Tongue (tissue), 2 donors: Measurements from ENCODE around the gene ADARB1. TPM values are rescaled to one million over a fixed set of nuclear protein-coding genes. Genes with fewer than 3 reads are reported as not detected.

Experiments
- DNase-seq: peaks from one replicate; pipeline ENCODE4 v3.0.0-alpha.2; 2015
- total RNA-seq: library from RNA; depleted of rRNA; stranded (reverse); fragments of >200 nt; gene quantifications from one replicate; pipeline ENCODE4 v1.2.3, GENCODE V29; 2014

The ADARB1 gene
- total RNA-seq, 1 donor from 2014 or later, result 45.2 TPM

- no peak for DNase-seq
These were observed 179.5 kb downstream of the ADARB1 start for GRCh38 chr21:45253633-45254459.

DNA sequence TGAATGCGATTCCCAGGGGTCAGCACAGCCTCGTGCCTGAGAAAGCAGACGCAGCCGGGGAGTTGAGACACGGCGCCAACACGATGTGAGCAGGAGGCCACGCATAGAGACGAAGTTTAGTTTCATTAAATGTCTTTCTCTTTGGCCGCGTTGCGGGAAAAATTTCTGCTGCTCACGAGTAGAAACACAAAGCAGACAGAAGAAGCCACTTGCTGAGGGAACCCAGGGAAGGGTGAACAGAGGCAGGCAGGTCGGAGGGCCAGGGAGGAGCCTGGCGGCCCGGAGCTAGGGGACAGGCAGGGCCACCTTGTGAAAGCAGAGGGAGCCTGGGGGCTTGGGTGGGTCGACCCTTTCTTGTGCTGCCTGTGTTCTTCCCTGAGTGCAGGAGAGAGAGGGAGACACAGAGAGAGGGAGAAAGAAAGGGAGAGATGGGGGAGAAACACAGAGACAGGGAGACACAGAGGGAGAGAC is 180.1 kb downstream of the ADARB1 start:
- DNase-seq, result no peak

GRCh38 chr21:45255381-45256020 is 181.1 kb downstream of the ADARB1 start:
- DNase-seq, result no peak

GRCh38 chr21:45256021-45256911 is 181.9 kb downstream of the ADARB1 start:
- peak; percentile 14 for DNase-seq

DNA sequence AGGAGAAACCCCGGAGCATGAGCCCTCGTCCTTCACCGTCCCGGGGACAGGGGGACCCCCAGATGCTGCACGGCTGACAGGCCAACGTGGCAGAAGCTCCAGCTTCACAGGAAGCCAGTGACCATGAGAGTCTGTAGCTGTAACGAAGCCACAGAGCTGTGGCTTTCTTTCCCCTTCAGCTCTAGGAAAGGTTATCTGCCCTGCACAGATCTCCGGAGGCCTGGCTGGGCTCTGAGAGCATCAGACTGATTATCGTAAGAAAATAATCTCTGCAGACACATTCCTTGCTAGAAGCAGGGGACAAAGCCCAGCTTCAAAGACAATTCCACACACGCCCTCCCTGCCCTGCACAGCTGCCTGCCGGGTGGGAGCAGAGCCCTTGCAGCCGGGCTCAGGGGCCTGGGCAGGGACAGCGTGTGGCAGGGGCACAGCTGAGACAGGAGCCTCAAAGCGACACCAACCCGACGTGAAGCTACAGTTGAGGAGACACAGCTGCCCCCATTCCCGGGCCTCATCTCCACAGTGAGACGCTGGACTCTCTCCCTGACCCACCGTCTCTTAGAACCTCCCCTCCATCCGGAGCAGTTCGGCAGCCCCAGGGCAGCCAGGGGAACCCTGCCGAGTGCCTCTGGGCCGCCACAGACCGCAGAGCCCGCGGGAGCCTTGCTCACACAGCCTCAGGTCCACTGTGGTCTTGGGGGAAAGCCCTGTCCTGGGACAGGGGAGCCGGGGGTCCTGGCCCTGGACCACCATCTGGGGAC is 182.7 kb downstream of the ADARB1 start:
- DNase-seq, result peak; percentile 65

DNA sequence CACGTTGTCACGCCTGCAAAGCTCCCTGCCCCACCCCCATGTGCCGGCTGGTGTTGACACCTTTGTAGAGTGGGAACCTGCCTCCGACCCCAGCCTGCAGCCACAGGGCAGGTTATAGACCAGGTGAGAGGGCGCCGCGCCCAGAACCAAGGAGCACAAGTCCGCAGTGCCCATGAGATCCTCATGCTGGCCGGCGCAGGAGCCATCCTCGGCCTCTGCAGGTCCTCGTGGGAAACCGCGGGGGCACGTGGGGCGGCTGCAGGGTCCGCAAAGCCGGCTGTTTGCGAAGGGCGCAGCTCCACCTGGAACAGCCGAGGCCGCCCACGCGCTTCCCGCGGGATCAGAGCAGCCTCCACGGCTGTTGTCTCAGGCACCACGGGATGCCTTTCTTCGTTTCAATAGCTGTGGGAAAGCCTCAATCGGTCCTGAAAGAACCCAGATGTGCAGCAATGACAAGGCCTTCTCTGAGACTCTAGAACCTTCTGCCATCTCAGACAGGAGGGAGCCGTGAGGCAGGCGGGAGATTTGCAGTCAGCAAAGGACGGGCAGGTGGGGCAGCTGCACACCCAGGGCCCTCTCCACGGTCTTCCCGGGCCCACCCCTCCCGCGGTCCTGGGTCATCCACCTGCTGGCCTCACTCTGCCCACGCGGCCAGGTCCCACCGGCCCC is 183.4 kb downstream of the ADARB1 start:
- no peak for DNase-seq

- DNase-seq, result no peak
These were observed 184.1 kb downstream of the ADARB1 start for GRCh38 chr21:45258466-45258865.

GRCh38 chr21:45259206-45259840 is 184.9 kb downstream of the ADARB1 start:
- DNase-seq, result no peak

DNA sequence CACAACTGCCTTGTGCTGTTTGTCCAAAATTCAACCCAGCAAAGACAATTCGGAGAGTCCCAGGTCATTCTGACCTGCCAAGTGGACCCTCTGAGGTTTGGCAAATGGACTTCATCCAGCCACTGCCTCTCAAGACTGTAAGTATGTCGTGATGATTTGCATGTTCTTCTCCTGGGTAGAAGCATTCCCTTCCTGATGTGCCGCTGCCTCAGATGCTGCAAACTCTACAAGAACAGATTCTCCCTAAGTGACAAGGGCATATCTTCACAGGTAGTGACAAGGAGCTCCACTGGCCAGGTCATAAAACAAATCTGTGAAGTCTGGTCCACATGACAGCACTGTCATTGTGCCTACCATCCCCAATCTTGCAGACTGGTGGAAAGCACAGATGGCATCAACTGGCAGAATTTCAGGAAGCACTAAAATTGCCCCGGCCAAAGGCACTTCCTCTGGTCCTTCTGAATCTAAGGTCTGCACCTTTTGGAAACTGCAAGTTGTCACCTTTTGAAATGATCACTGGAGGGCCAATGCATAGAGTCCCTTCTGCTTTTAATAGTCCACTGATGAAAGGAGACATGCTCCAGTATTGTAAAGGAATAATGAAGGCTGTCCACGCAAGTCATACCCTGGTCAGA is 185.9 kb downstream of the ADARB1 start:
- DNase-seq, result no peak

- no peak for DNase-seq
These were observed 186.7 kb downstream of the ADARB1 start for GRCh38 chr21:45261093-45261492.

DNA sequence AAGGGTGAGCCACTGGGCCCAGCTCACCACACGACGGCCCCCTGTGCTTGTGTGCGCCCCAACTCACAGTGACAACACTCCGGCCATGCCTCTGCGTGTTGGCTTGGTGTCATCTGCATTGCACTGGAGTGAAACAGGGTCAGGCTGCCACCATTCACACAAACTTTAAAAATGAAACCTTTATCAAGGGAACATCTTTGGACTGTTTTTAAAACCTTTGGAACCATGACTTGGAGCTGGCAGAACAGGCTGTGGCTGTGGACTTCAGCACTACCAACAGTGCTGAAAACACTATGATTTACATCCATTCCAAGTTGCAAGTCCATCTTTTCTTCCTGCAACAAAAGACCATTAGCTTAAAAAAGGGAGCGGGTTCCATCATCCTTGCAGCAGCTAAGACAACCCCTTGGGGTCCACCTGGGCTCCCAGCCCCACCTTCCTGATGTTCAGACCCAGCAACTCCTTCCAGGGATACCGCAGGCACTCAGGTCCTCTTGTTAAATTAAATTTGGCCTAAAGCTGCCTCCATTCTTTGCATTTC is 187.7 kb downstream of the ADARB1 start:
- no peak for DNase-seq

DNA sequence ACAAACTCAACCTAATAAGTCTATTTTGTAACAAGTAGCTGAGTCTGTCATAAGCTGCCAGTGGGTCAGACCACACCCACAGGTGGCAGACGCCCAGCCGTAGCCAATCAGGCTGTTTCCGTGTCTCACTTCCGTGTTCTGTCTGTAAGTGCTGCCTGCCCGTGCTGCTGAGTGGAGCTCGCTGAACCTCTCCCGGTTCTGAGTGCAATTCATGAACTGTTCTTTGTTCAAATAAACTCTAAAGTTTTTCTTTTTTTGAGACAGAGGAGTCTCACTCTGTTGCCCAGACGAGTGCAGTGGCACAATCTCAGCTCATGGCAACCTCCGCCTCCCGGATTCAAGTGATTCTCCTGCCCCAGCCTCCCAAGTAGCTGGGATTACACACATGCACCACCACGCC is 188.2 kb downstream of the ADARB1 start:
- DNase-seq, result no peak

DNA sequence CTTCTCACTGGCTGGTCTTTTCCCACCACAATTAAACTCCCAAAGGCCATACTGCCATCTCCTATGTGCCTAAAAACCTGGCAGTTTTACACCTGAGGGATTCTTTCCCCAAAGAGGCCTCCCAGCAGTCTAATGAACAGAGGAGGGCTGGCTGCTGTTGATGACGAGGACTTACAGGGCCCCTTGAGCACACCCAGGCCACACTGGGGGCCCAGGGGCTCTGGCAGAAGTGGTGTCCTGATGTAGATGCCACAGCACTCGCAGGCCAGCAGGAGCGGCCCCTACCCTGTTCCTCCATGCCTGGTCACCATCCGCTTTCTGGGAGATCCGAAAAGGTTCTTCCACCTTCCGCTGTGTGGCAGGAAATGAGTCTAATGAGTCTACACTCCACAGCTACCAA is 189.2 kb downstream of the ADARB1 start:
- no peak for DNase-seq

- DNase-seq, result no peak
These were observed 189.9 kb downstream of the ADARB1 start for GRCh38 chr21:45264146-45264911.

GRCh38 chr21:45264912-45265515 is 190.6 kb downstream of the ADARB1 start:
- no peak for DNase-seq

GRCh38 chr21:45265721-45266517 is 191.5 kb downstream of the ADARB1 start:
- DNase-seq, result no peak

DNA sequence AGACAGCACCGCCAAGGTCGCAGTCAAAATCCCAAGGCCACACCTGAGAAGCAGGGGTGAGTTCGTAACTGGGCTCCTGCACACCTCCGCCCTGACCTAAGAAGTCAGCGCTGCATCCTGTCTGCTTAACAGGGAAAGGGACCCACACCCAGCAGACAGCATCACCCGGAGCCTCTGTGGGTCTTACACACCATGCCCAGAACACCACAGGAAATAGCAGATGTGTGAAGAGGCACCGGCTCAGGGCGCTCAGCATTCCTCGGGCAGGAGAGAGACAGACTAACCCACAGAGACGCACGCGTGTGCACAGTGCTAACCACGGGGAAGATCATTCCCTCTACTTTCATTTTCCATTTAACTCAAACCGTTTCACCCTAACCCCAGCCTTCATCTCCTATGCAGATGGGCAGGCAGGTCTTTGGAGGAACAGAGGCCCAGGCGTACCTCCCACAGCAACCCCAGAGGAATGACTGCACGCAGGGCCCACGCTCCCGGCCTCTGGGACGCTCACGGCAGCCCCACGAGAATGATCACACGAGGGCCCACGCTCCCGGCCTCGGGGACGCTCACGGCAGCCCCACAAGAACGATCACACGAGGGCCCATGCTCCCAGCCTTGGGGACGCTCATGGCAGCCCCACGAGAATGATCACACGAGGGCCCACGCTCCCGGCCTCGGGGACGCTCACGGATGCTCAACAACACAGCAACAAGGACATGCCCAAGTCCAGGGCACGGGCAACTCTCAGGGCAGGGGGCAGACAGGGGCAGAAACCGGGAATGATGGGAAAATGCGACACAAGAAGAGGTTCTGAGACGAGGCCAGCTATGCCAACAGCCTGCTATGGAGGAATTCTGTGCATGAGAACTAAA is 192.4 kb downstream of the ADARB1 start:
- DNase-seq, result no peak
